PC-3 (cell line): ENCODE data around the gene SMPDL3B. TPM values are rescaled to one million over a fixed set of nuclear protein-coding genes. Genes with fewer than 3 reads are reported as not detected.

ENCODE experiments used
- ATAC-seq: fragments of 200-7000 bp; cut with Tn5 transposase; 2 replicates; pipeline ENCODE4 v1.9.1; 2020; ENCODE audit warnings: mild to moderate bottlenecking, moderate library complexity
- BruUV-seq: library from RNA; stranded (reverse); fragments of 400-500 nt; replicated peaks from 2 replicates; lab custom pipeline; 2021; lab: Mats Ljungman, UMichigan
- CTCF ChIA-PET: fragments of 300-600 bp; sonication (Branson Sonifier 250); formaldehyde crosslinking; loops from one replicate; lab custom pipeline; 2022; ENCODE audit warnings: antibody characterized with exemption; lab: Charles Lee
- POLR2A ChIA-PET: fragments of 300-600 bp; sonication (Branson Sonifier 250); formaldehyde crosslinking; loops from one replicate; lab custom pipeline; 2022; ENCODE audit warnings: antibody characterized with exemption; ENCODE audit not compliant: unreplicated experiment; lab: Charles Lee
- DNase-seq: peaks from one replicate; pipeline ENCODE4 v3.0.0-alpha.2; 2015
- H2AFZ ChIP-seq: fragments of 300-600 bp; sonication (generic); 2 replicates; pipeline ENCODE4 v1.6.0; 2016; ENCODE audit warnings: antibody characterized with exemption, low read length
- H3F3A ChIP-seq: fragments of 300-600 bp; sonication (generic); one replicate; pipeline ENCODE4 v1.6.0; 2017; ENCODE audit warnings: antibody characterized with exemption, low read length, control low read depth, mild to moderate bottlenecking; ENCODE audit not compliant: unreplicated experiment
- H3K27ac ChIP-seq: fragments of 300-600 bp; sonication (generic); 2 replicates; pipeline ENCODE4 v1.5.1; 2016; ENCODE audit warnings: mild to moderate bottlenecking, low read length
- H3K27me3 ChIP-seq: fragments of 300-600 bp; sonication (generic); 2 replicates; pipeline ENCODE4 v1.6.1; 2016; ENCODE audit warnings: low read length, mixed read lengths
- H3K36me3 ChIP-seq: fragments of 300-600 bp; sonication (generic); 2 replicates; pipeline ENCODE4 v1.6.1; 2016; ENCODE audit warnings: low read depth, mixed run types, low read length, mixed read lengths
- H3K4me1 ChIP-seq: fragments of 300-600 bp; sonication (generic); 2 replicates; pipeline ENCODE4 v1.5.1; 2016; ENCODE audit warnings: low read length; ENCODE audit not compliant: insufficient read depth
- H3K4me2 ChIP-seq: fragments of 300-600 bp; sonication (generic); 2 replicates; pipeline ENCODE4 v1.6.0; 2016; ENCODE audit warnings: low read length
- H3K4me3 ChIP-seq: fragments of 300-600 bp; sonication (generic); 2 replicates; pipeline ENCODE4 v1.5.1; 2016; ENCODE audit warnings: mild to moderate bottlenecking, low read length, mixed read lengths
- H3K79me2 ChIP-seq: fragments of 300-600 bp; sonication (generic); 2 replicates; pipeline ENCODE4 v1.6.1; 2017; ENCODE audit warnings: low read length, mixed read lengths
- H3K9ac ChIP-seq: fragments of 300-600 bp; sonication (generic); 2 replicates; pipeline ENCODE4 v1.6.0; 2016; ENCODE audit warnings: mild to moderate bottlenecking, low read length
- H3K9me2 ChIP-seq: fragments of 300-600 bp; sonication (generic); replicated peaks from 2 replicates; pipeline ENCODE4 v1.6.1; 2016; ENCODE audit warnings: mixed run types, low read length, mixed read lengths
- H3K9me3 ChIP-seq: fragments of 300-600 bp; sonication (generic); 2 replicates; pipeline ENCODE4 v1.6.1; 2016; ENCODE audit warnings: low read length, mixed read lengths
- H4K20me1 ChIP-seq: fragments of 300-600 bp; sonication (generic); 2 replicates; pipeline ENCODE4 v1.6.1; 2016; ENCODE audit warnings: low read length, mixed read lengths
- EZH2 ChIP-seq: fragments of 300-600 bp; sonication (generic); IDR thresholded peaks from one replicate; pipeline ENCODE4 v1.6.1; 2017; ENCODE audit warnings: antibody characterized with exemption, mild to moderate bottlenecking, low read length; ENCODE audit not compliant: unreplicated experiment
- EZH2phosphoT487 ChIP-seq: fragments of 300-600 bp; sonication (generic); IDR thresholded peaks from 2 replicates; pipeline ENCODE4 v1.6.1; 2018; ENCODE audit warnings: mild to moderate bottlenecking, antibody characterized with exemption, low read length, borderline replicate concordance
- intact Hi-C: fragments of 100-400 bp; cut with micrococcal nuclease; formaldehyde crosslinking; loops from 2 replicates; pipeline ENCODE4 v1.9.0; 2023
- total RNA-seq: library from RNA; depleted of rRNA; stranded (reverse); fragments of >200 nt; gene quantifications from 2 replicates; pipeline ENCODE4 v1.2.3, GENCODE V29; 2014
- TF ChIP-seq, protein P1 (sequence below): fragments of 300-600 bp; sonication (generic); conservative IDR thresholded peaks from 2 replicates; pipeline ENCODE4 v1.5.1; 2017; ENCODE audit warnings: antibody characterized with exemption, low read depth, mild to moderate bottlenecking, low read length

The SMPDL3B gene
- total RNA-seq, 1 experiment from 2014 or later = 19.6 TPM

GRCh38 chr1:27938488-27938887 is 3.7 kb downstream of the SMPDL3B start:
- Histone ChIP-seq H3K9me3 (no peaks in the 10 kb centered on the region), H3K9me2 (no peaks in the 10 kb centered on the region), H3K9ac (no peak overlapping the region), H2AFZ (no peak overlapping the region), H3K27me3 (no peaks in the 10 kb centered on the region), H4K20me1 (no peaks in the 10 kb centered on the region), H3F3A (no peaks in the 10 kb centered on the region), H3K4me3 (no peak overlapping the region), H3K79me2 (no peaks in the 10 kb centered on the region), H3K27ac (no peak overlapping the region), H3K4me1 (peaks cover 8% of the 10 kb centered on the region; the same call in 1 of the 2 replicates), H3K4me2 (no peak overlapping the region), H3K36me3 (no peaks in the 10 kb centered on the region)
- no peak for TF ChIP-seq EZH2
- no peak for TF ChIP-seq EZH2phosphoT487
- TF ChIP-seq, protein P1, sequence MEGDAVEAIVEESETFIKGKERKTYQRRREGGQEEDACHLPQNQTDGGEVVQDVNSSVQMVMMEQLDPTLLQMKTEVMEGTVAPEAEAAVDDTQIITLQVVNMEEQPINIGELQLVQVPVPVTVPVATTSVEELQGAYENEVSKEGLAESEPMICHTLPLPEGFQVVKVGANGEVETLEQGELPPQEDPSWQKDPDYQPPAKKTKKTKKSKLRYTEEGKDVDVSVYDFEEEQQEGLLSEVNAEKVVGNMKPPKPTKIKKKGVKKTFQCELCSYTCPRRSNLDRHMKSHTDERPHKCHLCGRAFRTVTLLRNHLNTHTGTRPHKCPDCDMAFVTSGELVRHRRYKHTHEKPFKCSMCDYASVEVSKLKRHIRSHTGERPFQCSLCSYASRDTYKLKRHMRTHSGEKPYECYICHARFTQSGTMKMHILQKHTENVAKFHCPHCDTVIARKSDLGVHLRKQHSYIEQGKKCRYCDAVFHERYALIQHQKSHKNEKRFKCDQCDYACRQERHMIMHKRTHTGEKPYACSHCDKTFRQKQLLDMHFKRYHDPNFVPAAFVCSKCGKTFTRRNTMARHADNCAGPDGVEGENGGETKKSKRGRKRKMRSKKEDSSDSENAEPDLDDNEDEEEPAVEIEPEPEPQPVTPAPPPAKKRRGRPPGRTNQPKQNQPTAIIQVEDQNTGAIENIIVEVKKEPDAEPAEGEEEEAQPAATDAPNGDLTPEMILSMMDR = no peak
- ATAC-seq = no peak
- no TSS peak for BruUV-seq
- DNase-seq = no peak
- ChIA-PET CTCF (interaction anchor here (0.5 kb wide), 1 partner anchor 1457 kb away, joined by 3 read pairs; no protein-coding TSS in a partner anchor), POLR2A (no interaction called here)
- intact Hi-C loops = no loop called here

DNA sequence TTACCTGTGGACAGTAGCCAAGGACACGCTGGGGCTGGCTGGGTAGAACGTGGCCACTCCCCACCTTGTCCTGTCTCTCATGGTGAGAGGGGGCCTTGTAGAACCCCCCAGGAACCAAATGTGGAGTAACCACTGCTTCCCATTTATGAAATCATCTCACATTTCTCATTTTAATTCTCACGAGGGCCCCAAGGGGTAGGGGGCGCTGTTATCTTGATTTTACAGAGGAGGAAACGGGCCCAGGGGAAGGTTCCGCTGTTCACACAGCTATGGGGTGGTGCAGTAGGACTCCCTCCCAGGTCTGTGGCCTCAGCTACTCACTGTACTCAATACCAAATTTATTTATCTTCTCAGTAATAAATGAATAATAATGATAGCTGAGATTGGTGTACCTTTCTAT is 5.5 kb downstream of the SMPDL3B start:
- no peaks in the 10 kb centered on the region for H3K9me2 ChIP-seq
- H3K4me3 ChIP-seq = no peak overlapping the region
- H3K4me2 ChIP-seq = no peak overlapping the region
- H3F3A ChIP-seq = no peaks in the 10 kb centered on the region
- H3K36me3 ChIP-seq = no peaks in the 10 kb centered on the region
- POLR2A ChIA-PET = no interaction called here
- peaks cover 8% of the 10 kb centered on the region; the same call in 1 of the 2 replicates for H3K4me1 ChIP-seq
- H4K20me1 ChIP-seq = no peaks in the 10 kb centered on the region
- H3K79me2 ChIP-seq = no peaks in the 10 kb centered on the region
- no peak overlapping the region for H2AFZ ChIP-seq
- intact Hi-C loops = no loop called here
- no peak for TF ChIP-seq EZH2phosphoT487
- TF ChIP-seq, protein P1 = peak; percentile 69
- ATAC-seq (peak; percentile 38; the same call in 1 of the 2 replicates), DNase-seq (peak; percentile 42)
- CTCF ChIA-PET = no interaction called here
- H3K27me3 ChIP-seq = no peaks in the 10 kb centered on the region
- no peak overlapping the region for H3K9ac ChIP-seq
- no peak overlapping the region for H3K27ac ChIP-seq
- BruUV-seq = no TSS peak
- no peaks in the 10 kb centered on the region for H3K9me3 ChIP-seq

DNA sequence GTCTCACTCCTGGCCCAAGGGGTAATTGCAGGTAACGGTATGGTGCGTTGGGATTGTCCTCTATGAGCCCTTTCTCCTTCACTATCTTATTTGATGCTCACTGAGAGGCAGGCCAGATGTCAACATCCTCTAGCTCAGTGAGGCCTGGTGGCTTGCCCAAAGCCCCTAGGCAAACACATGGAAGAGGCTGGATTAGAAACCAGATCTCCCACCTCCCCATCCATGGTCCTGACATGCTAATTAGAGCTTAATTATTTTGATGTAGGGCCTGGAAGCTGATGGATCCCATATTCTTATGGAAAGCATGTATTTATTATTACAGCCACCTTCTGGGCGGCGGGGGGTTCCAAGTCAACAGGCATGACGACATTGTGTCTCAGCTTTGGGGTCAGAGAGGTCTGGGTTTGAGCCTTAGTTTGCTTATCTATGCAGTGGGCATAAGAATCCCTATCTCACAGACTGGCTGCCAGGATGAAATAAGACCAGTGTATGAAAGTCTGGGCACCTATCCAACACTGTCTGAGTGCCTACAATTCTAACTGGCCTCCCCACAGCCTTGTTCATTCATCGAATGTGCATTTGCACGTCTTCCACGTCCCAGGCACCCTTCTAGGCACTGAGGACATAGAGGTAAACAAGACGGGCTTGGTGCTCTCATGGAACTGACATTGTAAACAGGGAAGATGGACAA is 6.2 kb downstream of the SMPDL3B start:
- Histone ChIP-seq H3K79me2 (no peaks in the 10 kb centered on the region), H3K9ac (no peak overlapping the region), H4K20me1 (no peaks in the 10 kb centered on the region), H3K9me2 (no peaks in the 10 kb centered on the region), H3K4me3 (no peak overlapping the region), H3F3A (no peaks in the 10 kb centered on the region), H3K4me2 (no peak overlapping the region), H3K27me3 (no peaks in the 10 kb centered on the region), H3K9me3 (no peaks in the 10 kb centered on the region), H2AFZ (no peak overlapping the region), H3K36me3 (no peaks in the 10 kb centered on the region), H3K27ac (no peak overlapping the region), H3K4me1 (peaks cover 2% of the 10 kb centered on the region; the same call in 1 of the 2 replicates)
- ChIA-PET CTCF (no interaction called here), POLR2A (no interaction called here)
- DNase-seq (no peak), ATAC-seq (no peak)
- TF ChIP-seq, protein P1 = no peak
- TF ChIP-seq EZH2phosphoT487 = no peak
- TF ChIP-seq EZH2 = no peak
- no TSS peak for BruUV-seq
- intact Hi-C loops = no loop called here
